HEK293 (cell line): ENCODE results near the gene GMPPA.

Experiments
- CTCF ChIA-PET: fragments of 350-600 bp; formaldehyde crosslinking; extraction: SDS; loops from one replicate; lab custom pipeline; 2021; ENCODE audit warnings: antibody characterized with exemption; lab: Yijun Ruan, JAX
- POLR2A ChIA-PET: fragments of 300-600 bp; formaldehyde crosslinking; extraction: SDS; loops from one replicate; lab custom pipeline; 2020; ENCODE audit warnings: antibody characterized with exemption, inconsistent platforms; lab: Yijun Ruan, JAX
- H3K27ac ChIP-seq: fragments of 200-500 bp; sonication (Bioruptor generic); 2 replicates; pipeline ENCODE4 v1.5.1; 2014; ENCODE audit warnings: low read depth, low read length, control low read depth, inconsistent platforms; ENCODE audit errors: extremely low read depth
- H3K36me3 ChIP-seq, 2 experiments: fragments of 200-500 bp in 1 of 2; sonication (Bioruptor generic) in 1 of 2; 1 replicate in 1 of 2; 2 replicates in 1 of 2; pipeline ENCODE4 v1.5.1; 2014 to 2017; ENCODE audit warnings: inconsistent platforms in 2 of 2, low read length in 2 of 2; ENCODE audit not compliant: control insufficient read depth in 2 of 2, insufficient read depth in 1 of 2
- H3K4me1 ChIP-seq: fragments of 200-500 bp; sonication (Bioruptor generic); 2 replicates; pipeline ENCODE4 v1.5.1; 2014; ENCODE audit warnings: mild to moderate bottlenecking, low read length, inconsistent platforms; ENCODE audit not compliant: control insufficient read depth, insufficient read depth
- H3K4me3 ChIP-seq: 2 replicates; pipeline ENCODE4 v1.5.1; 2011; ENCODE audit warnings: low read depth, mild to moderate bottlenecking, control low read depth, low read length, moderate library complexity
- H3K9me3 ChIP-seq: fragments of 200-500 bp; sonication (Bioruptor generic); 2 replicates; pipeline ENCODE4 v1.5.1; 2014; ENCODE audit warnings: low read depth, low read length, inconsistent platforms; ENCODE audit not compliant: control insufficient read depth, insufficient read depth
- KLF7 ChIP-seq: fragments of 450-650 bp; formaldehyde crosslinking; IDR thresholded peaks from 2 replicates; pipeline ENCODE4 v1.5.1; 2016; ENCODE audit warnings: missing biosample characterization, missing genetic modification characterization, borderline replicate concordance
- SETDB1 ChIP-seq: IDR thresholded peaks from one replicate; pipeline ENCODE4 v1.6.1; 2017; ENCODE audit warnings: mild to moderate bottlenecking, low read length, moderate library complexity, mixed read lengths; ENCODE audit not compliant: insufficient read length
- SP3 ChIP-seq: fragments of 450-650 bp; formaldehyde crosslinking; IDR thresholded peaks from 2 replicates; pipeline ENCODE4 v1.5.1; 2016; ENCODE audit warnings: missing biosample characterization, missing genetic modification characterization
- ZFP37 ChIP-seq: fragments of 450-650 bp; formaldehyde crosslinking; IDR thresholded peaks from 2 replicates; pipeline ENCODE4 v1.5.1; 2016; ENCODE audit warnings: missing biosample characterization, missing genetic modification characterization
- ZNF16 ChIP-seq: fragments of 450-650 bp; formaldehyde crosslinking; IDR thresholded peaks from 2 replicates; pipeline ENCODE4 v1.5.1; 2016; ENCODE audit warnings: low read depth, missing biosample characterization, missing genetic modification characterization
- ZNF302 ChIP-seq: fragments of 450-650 bp; formaldehyde crosslinking; IDR thresholded peaks from 2 replicates; pipeline ENCODE4 v1.5.1; 2016; ENCODE audit warnings: missing biosample characterization, missing genetic modification characterization, low read depth
- ZNF37A ChIP-seq: fragments of 450-650 bp; IDR thresholded peaks from 2 replicates; pipeline ENCODE4 v1.5.1; 2018; ENCODE audit warnings: missing biosample characterization, missing genetic modification characterization
- ZNF561 ChIP-seq: fragments of 450-650 bp; IDR thresholded peaks from 2 replicates; pipeline ENCODE4 v1.5.1; 2018; ENCODE audit warnings: missing biosample characterization, missing genetic modification characterization, borderline replicate concordance
- ZNF621 ChIP-seq: fragments of 450-650 bp; formaldehyde crosslinking; IDR thresholded peaks from 2 replicates; pipeline ENCODE4 v1.5.1; 2017; ENCODE audit warnings: missing biosample characterization, missing genetic modification characterization
- ZNF660 ChIP-seq: fragments of 450-650 bp; IDR thresholded peaks from 2 replicates; pipeline ENCODE4 v1.5.1; 2018; ENCODE audit warnings: missing biosample characterization, mild to moderate bottlenecking, missing genetic modification characterization
- ZNF670 ChIP-seq: fragments of 450-650 bp; formaldehyde crosslinking; IDR thresholded peaks from 2 replicates; pipeline ENCODE4 v1.5.1; 2016; ENCODE audit warnings: missing biosample characterization, missing genetic modification characterization, low read depth
- ZNF707 ChIP-seq: fragments of 450-650 bp; formaldehyde crosslinking; IDR thresholded peaks from 2 replicates; pipeline ENCODE4 v1.5.1; 2016; ENCODE audit warnings: missing biosample characterization, missing genetic modification characterization
- ZNF777 ChIP-seq: fragments of 450-650 bp; formaldehyde crosslinking; IDR thresholded peaks from 2 replicates; pipeline ENCODE4 v1.5.1; 2017; ENCODE audit warnings: missing biosample characterization, missing genetic modification characterization, borderline replicate concordance
- ZNF792 ChIP-seq: fragments of 450-650 bp; formaldehyde crosslinking; IDR thresholded peaks from 2 replicates; pipeline ENCODE4 v1.5.1; 2016; ENCODE audit warnings: missing biosample characterization, missing genetic modification characterization
- TF ChIP-seq, protein P1 (sequence below): fragments of 450-650 bp; formaldehyde crosslinking; IDR thresholded peaks from 2 replicates; pipeline ENCODE4 v1.5.1; 2016; ENCODE audit warnings: missing biosample characterization, missing genetic modification characterization
- TF ChIP-seq, protein P2 (sequence below): fragments of 450-650 bp; formaldehyde crosslinking; IDR thresholded peaks from 2 replicates; pipeline ENCODE4 v1.5.1; 2016; ENCODE audit warnings: missing biosample characterization, missing genetic modification characterization
- TF ChIP-seq, protein P3 (sequence below): fragments of 450-650 bp; formaldehyde crosslinking; IDR thresholded peaks from 2 replicates; pipeline ENCODE4 v1.5.1; 2017; ENCODE audit warnings: missing biosample characterization, missing genetic modification characterization
- TF ChIP-seq, protein P4 (sequence below): fragments of 450-650 bp; formaldehyde crosslinking; IDR thresholded peaks from 2 replicates; pipeline ENCODE4 v1.5.1; 2017; ENCODE audit warnings: missing biosample characterization, missing genetic modification characterization
- TF ChIP-seq, protein P5 (sequence below): fragments of 450-650 bp; formaldehyde crosslinking; IDR thresholded peaks from 2 replicates; pipeline ENCODE4 v1.5.1; 2016; ENCODE audit warnings: missing biosample characterization, missing genetic modification characterization
- TF ChIP-seq, protein P6 (sequence below): fragments of 450-650 bp; formaldehyde crosslinking; IDR thresholded peaks from 2 replicates; pipeline ENCODE4 v1.5.1; 2016; ENCODE audit warnings: missing biosample characterization, missing genetic modification characterization

Gene GMPPA

DNA sequence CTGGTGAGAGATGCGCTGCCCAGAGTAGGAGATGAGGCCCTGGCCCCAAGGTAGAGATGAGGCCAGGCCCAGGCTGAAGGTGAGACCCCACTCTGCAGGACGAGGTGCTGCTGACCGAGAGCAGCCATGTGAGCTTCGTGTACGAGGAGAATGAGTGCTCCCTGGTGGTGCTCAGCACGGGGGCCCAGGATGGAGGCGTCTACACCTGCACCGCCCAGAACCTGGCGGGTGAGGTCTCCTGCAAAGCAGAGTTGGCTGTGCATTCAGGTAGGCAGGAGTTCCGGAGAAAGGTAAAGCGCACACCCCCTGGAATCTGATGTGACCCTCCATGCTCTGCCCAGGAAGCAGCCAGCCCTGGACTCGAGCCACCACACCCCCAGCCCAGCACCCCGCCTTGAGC, 21.5 kb upstream of the GMPPA start (continued):
- TF ChIP-seq, protein P1, sequence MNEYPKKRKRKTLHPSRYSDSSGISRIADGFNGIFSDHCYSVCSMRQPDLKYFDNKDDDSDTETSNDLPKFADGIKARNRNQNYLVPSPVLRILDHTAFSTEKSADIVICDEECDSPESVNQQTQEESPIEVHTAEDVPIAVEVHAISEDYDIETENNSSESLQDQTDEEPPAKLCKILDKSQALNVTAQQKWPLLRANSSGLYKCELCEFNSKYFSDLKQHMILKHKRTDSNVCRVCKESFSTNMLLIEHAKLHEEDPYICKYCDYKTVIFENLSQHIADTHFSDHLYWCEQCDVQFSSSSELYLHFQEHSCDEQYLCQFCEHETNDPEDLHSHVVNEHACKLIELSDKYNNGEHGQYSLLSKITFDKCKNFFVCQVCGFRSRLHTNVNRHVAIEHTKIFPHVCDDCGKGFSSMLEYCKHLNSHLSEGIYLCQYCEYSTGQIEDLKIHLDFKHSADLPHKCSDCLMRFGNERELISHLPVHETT (tag by site-specific recombination): no peak

DNA sequence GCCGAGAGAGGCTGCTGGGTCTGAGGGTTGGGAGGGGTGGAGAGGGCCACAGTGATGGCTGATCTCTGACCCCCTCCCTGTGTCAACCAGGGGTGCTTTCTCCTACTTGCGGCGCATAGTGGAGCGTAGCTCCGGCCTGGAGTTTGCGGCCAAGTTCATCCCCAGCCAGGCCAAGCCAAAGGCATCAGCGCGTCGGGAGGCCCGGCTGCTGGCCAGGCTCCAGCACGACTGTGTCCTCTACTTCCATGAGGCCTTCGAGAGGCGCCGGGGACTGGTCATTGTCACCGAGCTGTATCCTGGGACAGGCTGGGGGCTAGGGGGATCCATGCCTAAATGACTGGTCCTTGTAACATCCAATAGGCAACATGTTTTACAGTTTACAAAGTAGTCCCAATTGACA, 20.9 kb upstream of the GMPPA start:
- ChIA-PET POLR2A (no interaction called here), CTCF (interaction anchor here (0.9 to 10.6 kb wide), 9 partner anchors 9 to 75 kb away, joined by 3 to 156 read pairs (median 14); partner anchors contain the start of gene GMPPA)
- 0 out of 2 replicates have a peak, but pooled peaks cover 2% of the 10 kb centered on the region for H3K4me1 ChIP-seq
- no peaks in the 10 kb centered on the region for H3K9me3 ChIP-seq
- H3K27ac ChIP-seq: no peak overlapping the region
- TF ChIP-seq ZNF707 (tag by site-specific recombination): no peak
- H3K36me3 ChIP-seq: peaks cover 0 to 23% of the 10 kb centered on the region in 2 experiments; a peak in 1 of 3 replicates
- H3K4me3 ChIP-seq: no peak overlapping the region

DNA sequence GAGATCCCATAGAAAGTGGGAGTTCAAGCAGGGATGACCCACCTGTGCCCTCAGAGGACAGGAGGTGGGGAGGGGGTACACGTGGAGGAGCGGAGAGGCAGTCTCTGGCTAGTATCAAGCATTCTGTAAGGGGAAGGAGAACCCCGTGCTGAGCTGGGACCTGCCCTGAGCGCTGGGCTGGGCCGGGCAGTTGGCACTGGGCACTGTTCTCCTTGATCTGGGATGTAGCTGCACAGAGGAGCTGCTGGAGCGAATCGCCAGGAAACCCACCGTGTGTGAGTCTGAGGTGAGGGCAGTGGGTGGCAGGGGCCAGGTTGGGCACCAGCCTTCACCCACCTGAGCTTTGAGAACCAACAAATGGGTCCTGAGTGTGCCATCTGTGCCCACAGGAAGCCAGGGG, 19.8 kb upstream of the GMPPA start:
- Histone ChIP-seq H3K4me1 (0 out of 2 replicates have a peak, but pooled peaks cover 2% of the 10 kb centered on the region), H3K4me3 (no peak overlapping the region), H3K36me3 (peaks cover 0 to 15% of the 10 kb centered on the region in 2 experiments; a peak in 1 of 3 replicates), H3K27ac (no peak overlapping the region), H3K9me3 (no peaks in the 10 kb centered on the region)
- ChIA-PET POLR2A (no interaction called here), CTCF (interaction anchor here (0.8 to 10.6 kb wide), 7 partner anchors 11 to 76 kb away, joined by 3 to 156 read pairs (median 9); a partner anchor contains a TSS)
- no peak for TF ChIP-seq KLF7
- TF ChIP-seq, protein P2, sequence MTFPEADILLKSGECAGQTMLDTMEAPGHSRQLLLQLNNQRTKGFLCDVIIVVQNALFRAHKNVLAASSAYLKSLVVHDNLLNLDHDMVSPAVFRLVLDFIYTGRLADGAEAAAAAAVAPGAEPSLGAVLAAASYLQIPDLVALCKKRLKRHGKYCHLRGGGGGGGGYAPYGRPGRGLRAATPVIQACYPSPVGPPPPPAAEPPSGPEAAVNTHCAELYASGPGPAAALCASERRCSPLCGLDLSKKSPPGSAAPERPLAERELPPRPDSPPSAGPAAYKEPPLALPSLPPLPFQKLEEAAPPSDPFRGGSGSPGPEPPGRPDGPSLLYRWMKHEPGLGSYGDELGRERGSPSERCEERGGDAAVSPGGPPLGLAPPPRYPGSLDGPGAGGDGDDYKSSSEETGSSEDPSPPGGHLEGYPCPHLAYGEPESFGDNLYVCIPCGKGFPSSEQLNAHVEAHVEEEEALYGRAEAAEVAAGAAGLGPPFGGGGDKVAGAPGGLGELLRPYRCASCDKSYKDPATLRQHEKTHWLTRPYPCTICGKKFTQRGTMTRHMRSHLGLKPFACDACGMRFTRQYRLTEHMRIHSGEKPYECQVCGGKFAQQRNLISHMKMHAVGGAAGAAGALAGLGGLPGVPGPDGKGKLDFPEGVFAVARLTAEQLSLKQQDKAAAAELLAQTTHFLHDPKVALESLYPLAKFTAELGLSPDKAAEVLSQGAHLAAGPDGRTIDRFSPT (tag by site-specific recombination): 0 out of 2 replicates have a peak, but pooled peaks have one; percentile 25

DNA sequence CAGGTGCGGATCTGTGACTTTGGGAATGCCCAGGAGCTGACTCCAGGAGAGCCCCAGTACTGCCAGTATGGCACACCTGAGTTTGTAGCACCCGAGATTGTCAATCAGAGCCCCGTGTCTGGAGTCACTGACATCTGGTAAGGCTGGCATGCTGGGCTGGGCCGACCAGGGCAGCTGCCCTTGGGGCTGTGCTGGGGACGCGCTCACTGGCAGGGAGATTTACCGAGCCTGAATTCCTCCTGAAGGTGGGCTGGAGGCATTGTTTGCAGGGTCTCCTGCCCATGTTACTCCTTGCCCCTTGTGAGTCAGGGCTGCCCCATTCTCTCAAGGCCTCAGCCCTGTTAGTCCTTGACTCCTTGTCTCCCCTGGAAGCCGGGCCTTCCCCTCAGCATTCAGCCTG, 18.7 kb upstream of the GMPPA start:
- CTCF ChIA-PET: interaction anchor here (10.6 kb wide), 1 partner anchor 14 kb away, joined by 97 read pairs; a partner anchor contains a TSS
- Histone ChIP-seq H3K9me3 (no peaks in the 10 kb centered on the region), H3K4me1 (0 out of 2 replicates have a peak, but pooled peaks cover 2% of the 10 kb centered on the region), H3K27ac (no peak overlapping the region), H3K36me3 (peaks cover 0 to 15% of the 10 kb centered on the region in 2 experiments; a peak in 1 of 3 replicates), H3K4me3 (no peak overlapping the region)
- POLR2A ChIA-PET: no interaction called here
- TF ChIP-seq, protein P3, sequence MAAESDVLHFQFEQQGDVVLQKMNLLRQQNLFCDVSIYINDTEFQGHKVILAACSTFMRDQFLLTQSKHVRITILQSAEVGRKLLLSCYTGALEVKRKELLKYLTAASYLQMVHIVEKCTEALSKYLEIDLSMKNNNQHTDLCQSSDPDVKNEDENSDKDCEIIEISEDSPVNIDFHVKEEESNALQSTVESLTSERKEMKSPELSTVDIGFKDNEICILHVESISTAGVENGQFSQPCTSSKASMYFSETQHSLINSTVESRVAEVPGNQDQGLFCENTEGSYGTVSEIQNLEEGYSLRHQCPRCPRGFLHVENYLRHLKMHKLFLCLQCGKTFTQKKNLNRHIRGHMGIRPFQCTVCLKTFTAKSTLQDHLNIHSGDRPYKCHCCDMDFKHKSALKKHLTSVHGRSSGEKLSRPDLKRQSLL (tag by site-specific recombination): no peak
- TF ChIP-seq SETDB1 (no peak), ZFP37 (tag by site-specific recombination) (no peak), ZNF16 (tag by site-specific recombination) (no peak), SP3 (tag by site-specific recombination) (no peak), ZNF621 (tag by site-specific recombination) (no peak), ZNF792 (tag by site-specific recombination) (no peak), ZNF670 (no peak), ZNF37A (tag by site-specific recombination) (no peak), ZNF777 (tag by site-specific recombination) (no peak), ZNF660 (no peak), ZNF561 (tag by site-specific recombination) (no peak), ZNF302 (no peak)
- TF ChIP-seq, protein P4, sequence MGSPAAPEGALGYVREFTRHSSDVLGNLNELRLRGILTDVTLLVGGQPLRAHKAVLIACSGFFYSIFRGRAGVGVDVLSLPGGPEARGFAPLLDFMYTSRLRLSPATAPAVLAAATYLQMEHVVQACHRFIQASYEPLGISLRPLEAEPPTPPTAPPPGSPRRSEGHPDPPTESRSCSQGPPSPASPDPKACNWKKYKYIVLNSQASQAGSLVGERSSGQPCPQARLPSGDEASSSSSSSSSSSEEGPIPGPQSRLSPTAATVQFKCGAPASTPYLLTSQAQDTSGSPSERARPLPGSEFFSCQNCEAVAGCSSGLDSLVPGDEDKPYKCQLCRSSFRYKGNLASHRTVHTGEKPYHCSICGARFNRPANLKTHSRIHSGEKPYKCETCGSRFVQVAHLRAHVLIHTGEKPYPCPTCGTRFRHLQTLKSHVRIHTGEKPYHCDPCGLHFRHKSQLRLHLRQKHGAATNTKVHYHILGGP: no peak
- TF ChIP-seq, protein P5, sequence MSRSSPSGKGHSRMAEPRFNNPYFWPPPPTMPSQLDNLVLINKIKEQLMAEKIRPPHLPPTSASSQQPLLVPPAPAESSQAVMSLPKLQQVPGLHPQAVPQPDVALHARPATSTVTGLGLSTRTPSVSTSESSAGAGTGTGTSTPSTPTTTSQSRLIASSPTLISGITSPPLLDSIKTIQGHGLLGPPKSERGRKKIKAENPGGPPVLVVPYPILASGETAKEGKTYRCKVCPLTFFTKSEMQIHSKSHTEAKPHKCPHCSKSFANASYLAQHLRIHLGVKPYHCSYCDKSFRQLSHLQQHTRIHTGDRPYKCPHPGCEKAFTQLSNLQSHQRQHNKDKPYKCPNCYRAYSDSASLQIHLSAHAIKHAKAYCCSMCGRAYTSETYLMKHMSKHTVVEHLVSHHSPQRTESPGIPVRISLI (tag by site-specific recombination): no peak
- TF ChIP-seq, protein P6, sequence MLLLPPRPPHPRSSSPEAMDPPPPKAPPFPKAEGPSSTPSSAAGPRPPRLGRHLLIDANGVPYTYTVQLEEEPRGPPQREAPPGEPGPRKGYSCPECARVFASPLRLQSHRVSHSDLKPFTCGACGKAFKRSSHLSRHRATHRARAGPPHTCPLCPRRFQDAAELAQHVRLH: no peak
